Liver (tissue), 9 donors: ENCODE results near the gene NAA35. TPM values are rescaled to one million over a fixed set of nuclear protein-coding genes. Genes with fewer than 3 reads are reported as not detected.

Source experiments
- DNase-seq: peaks from one replicate; pipeline ENCODE4 v3.0.0-alpha.2; 2017; ENCODE audit warnings: low spot score
- H3K27ac ChIP-seq, 2 donors: one replicate each; pipeline ENCODE4 v1.7.0; 2013; ENCODE audit warnings: inconsistent platforms in 2 of 2, low read length in 2 of 2, control low read depth in 1 of 2, low read depth in 1 of 2, mild to moderate bottlenecking in 1 of 2
- H3K27me3 ChIP-seq, 4 donors: one replicate each; pipeline versions ENCODE4 v1.6.1 to v1.7.0; 2013; ENCODE audit warnings: low read length in 3 of 4, inconsistent platforms in 1 of 4, mild to moderate bottlenecking in 1 of 4, moderate library complexity in 1 of 4; ENCODE audit not compliant: control insufficient read depth in 4 of 4, insufficient read depth in 4 of 4
- H3K36me3 ChIP-seq, 4 donors: one replicate each; pipeline versions ENCODE4 v1.6.1 to v1.7.0; 2013; ENCODE audit warnings: low read length in 3 of 4, mild to moderate bottlenecking in 3 of 4, low read depth in 1 of 4, moderate library complexity in 1 of 4; ENCODE audit not compliant: control insufficient read depth in 4 of 4, insufficient read depth in 3 of 4
- H3K4me1 ChIP-seq, 4 donors: one replicate each; pipeline versions ENCODE4 v1.6.1 to v1.7.0; 2013; ENCODE audit warnings: low read length in 3 of 4, mild to moderate bottlenecking in 3 of 4, moderate library complexity in 1 of 4; ENCODE audit not compliant: control insufficient read depth in 4 of 4, insufficient read depth in 4 of 4
- H3K4me3 ChIP-seq, 3 donors: one replicate each; pipeline versions ENCODE4 v1.6.1 to v1.7.0; 2013; ENCODE audit warnings: low read length in 3 of 3, control low read depth in 1 of 3, low read depth in 1 of 3, mild to moderate bottlenecking in 1 of 3
- H3K9ac ChIP-seq, 2 donors: one replicate each; pipeline ENCODE4 v1.7.0; 2013; ENCODE audit warnings: low read length in 2 of 2, mild to moderate bottlenecking in 2 of 2, moderate library complexity in 2 of 2, control low read depth in 1 of 2, low read depth in 1 of 2
- H3K9me3 ChIP-seq, 4 donors: one replicate each; pipeline versions ENCODE4 v1.6.1 to v1.7.0; 2013; ENCODE audit warnings: low read length in 3 of 4; ENCODE audit not compliant: control insufficient read depth in 4 of 4
- ATF3 ChIP-seq: IDR thresholded peaks from 2 replicates; pipeline ENCODE4 v1.6.1; 2016; ENCODE audit warnings: antibody characterized with exemption
- CTCF ChIP-seq: fragments of 150-350 bp; IDR thresholded peaks from 2 replicates; pipeline ENCODE4 v1.5.1; 2017; ENCODE audit warnings: improper control_type of control experiment, low read depth, low read length; ENCODE audit not compliant: missing input control
- EGR1 ChIP-seq, 2 donors: IDR thresholded peaks; 2 replicates each; pipeline ENCODE4 v1.6.1; 2016 to 2018; ENCODE audit warnings: antibody characterized with exemption in 2 of 2, low read depth in 2 of 2
- FOXA1 ChIP-seq: IDR thresholded peaks from 2 replicates; pipeline ENCODE4 v1.6.1; 2016; ENCODE audit warnings: antibody characterized with exemption
- GABPA ChIP-seq, 2 donors: IDR thresholded peaks in 1 of 2; conservative IDR thresholded peaks in 1 of 2; 2 replicates each; pipeline ENCODE4 v1.6.1; 2016; ENCODE audit warnings: antibody characterized with exemption in 2 of 2, mild to moderate bottlenecking in 1 of 2, moderate library complexity in 1 of 2
- HNF4A ChIP-seq, 2 donors: conservative IDR thresholded peaks; 2 replicates each; pipeline ENCODE4 v1.6.1; 2016; ENCODE audit warnings: antibody characterized with exemption in 2 of 2, mild to moderate bottlenecking in 2 of 2
- HNF4G ChIP-seq: IDR thresholded peaks from 2 replicates; pipeline ENCODE4 v1.6.1; 2016; ENCODE audit warnings: antibody characterized with exemption
- JUND ChIP-seq, 2 donors: IDR thresholded peaks; 2 replicates each; pipeline ENCODE4 v1.6.1; 2016; ENCODE audit warnings: antibody characterized with exemption in 2 of 2
- NR2F2 ChIP-seq: IDR thresholded peaks from 2 replicates; pipeline ENCODE4 v1.6.1; 2016; ENCODE audit warnings: antibody characterized with exemption
- REST ChIP-seq: IDR thresholded peaks from 2 replicates; pipeline ENCODE4 v1.6.1; 2016; ENCODE audit warnings: antibody characterized with exemption, mild to moderate bottlenecking
- RXRA ChIP-seq, 2 donors: IDR thresholded peaks; 2 replicates each; pipeline ENCODE4 v1.6.1; 2017 to 2018; ENCODE audit warnings: antibody characterized with exemption in 2 of 2, mild to moderate bottlenecking in 1 of 2
- SP1 ChIP-seq: IDR thresholded peaks from 2 replicates; pipeline ENCODE4 v1.6.1; 2018; ENCODE audit warnings: antibody characterized with exemption, mild to moderate bottlenecking
- TAF1 ChIP-seq: conservative IDR thresholded peaks from 2 replicates; pipeline ENCODE4 v1.6.1; 2016; ENCODE audit warnings: antibody characterized with exemption, mild to moderate bottlenecking
- YY1 ChIP-seq: IDR thresholded peaks from 2 replicates; pipeline ENCODE4 v1.6.1; 2016; ENCODE audit warnings: antibody characterized with exemption, mild to moderate bottlenecking
- ZBTB33 ChIP-seq: IDR thresholded peaks from 2 replicates; pipeline ENCODE4 v1.6.1; 2016; ENCODE audit warnings: antibody characterized with exemption
- WGBS: extraction: QIAGEN DNeasy Blood & Tissue Kit; methylation state at CpG from one replicate; pipeline ENCODE4 v1.1.7; 2013; 5-methylcytosine and 5-hydroxymethylcytosine counted together
- polyA plus RNA-seq, 2 donors: library from polyadenylated mRNA; stranded (reverse) in 1 of 2; unstranded in 1 of 2; fragments of 200-250 nt in 1 of 2; fragments of >200 nt in 1 of 2; fragmentation: Nextera tagmentation in 1 of 2; extraction: Ambion mirVana in 1 of 2; gene quantifications; one replicate each; pipeline versions ENCODE4 v1.2.1 to v1.2.3, GENCODE V29; 2013 to 2015
- total RNA-seq, 2 donors: library from RNA; depleted of rRNA; stranded (reverse); fragments of >200 nt; gene quantifications; one replicate each; pipeline ENCODE4 v1.2.3, GENCODE V29; 2014
- donor health status: healthy.
- donor health status: healthy.
- donor health status: healthy.
- donor health status: healthy.
- donor health status: healthy.

Gene NAA35
- total and polyA plus RNA-seq, 4 donors, result 5.2 to 14.8 (median 9.2) TPM

GRCh38 chr9:85904975-85905374 is 36.0 kb upstream of the NAA35 start (continued):
- TF ChIP-seq CTCF (no peak), GABPA (IDR thresholded peaks at IDR 0.05 in 1 of 2, conservative IDR thresholded peaks at IDR 0.05 in 1 of 2) (no peak), EGR1 (IDR thresholded peaks at IDR 0.05; ENCODE audit: low read depth in 2 of 2) (no peak)

- Histone ChIP-seq H3K4me1 (no peaks in the 10 kb centered on the region), H3K9me3 (no peaks in the 10 kb centered on the region), H3K27me3 (no peaks in the 10 kb centered on the region), H3K9ac (no peak overlapping the region), H3K36me3 (no peaks in the 10 kb centered on the region), H3K27ac (no peak overlapping the region), H3K4me3 (no peak overlapping the region)
- WGBS, result 80% methylated on average over 1 of the region's 1 CpG
- DNase-seq, result no peak
- TF ChIP-seq ZBTB33, result no peak
- no peak for TF ChIP-seq GABPA (IDR thresholded peaks at IDR 0.05 in 1 of 2, conservative IDR thresholded peaks at IDR 0.05 in 1 of 2)
- TF ChIP-seq HNF4A (conservative IDR thresholded peaks at IDR 0.05), result no peak
- TF ChIP-seq TAF1, result no peak
- TF ChIP-seq JUND (IDR thresholded peaks at IDR 0.05), result no peak
- no peak for TF ChIP-seq ATF3
- TF ChIP-seq NR2F2, result no peak
- no peak for TF ChIP-seq REST
- no peak for TF ChIP-seq RXRA (IDR thresholded peaks at IDR 0.05)
- TF ChIP-seq SP1, result no peak
- no peak for TF ChIP-seq FOXA1
- no peak for TF ChIP-seq EGR1 (IDR thresholded peaks at IDR 0.05; ENCODE audit: low read depth in 2 of 2)
- no peak for TF ChIP-seq HNF4G
- no peak for TF ChIP-seq YY1
Observed at GRCh38 chr9:85905957-85906356, 35.0 kb upstream of the NAA35 start.
